ENCODE data around the gene STAG2.

DNA sequence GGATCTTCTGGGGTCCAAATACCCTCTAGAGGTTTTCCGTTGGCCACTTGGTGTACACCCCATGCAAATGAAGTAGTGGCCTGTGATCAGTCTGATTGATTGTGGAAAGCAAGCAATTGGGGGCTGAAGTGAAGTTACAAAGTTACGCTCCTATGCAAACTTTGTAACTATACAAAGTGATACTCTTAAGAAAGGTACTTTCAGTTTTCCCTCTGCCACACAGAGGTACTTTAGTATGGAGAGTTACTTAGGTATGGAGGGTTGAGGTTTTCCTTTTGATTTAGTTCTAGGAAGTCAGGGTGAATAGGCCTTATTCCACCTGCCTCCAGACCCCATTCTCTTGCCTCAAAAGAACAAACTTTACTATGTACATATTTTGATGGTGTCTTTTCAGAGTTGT lies 28.7 kb downstream of the STAG2 start:
- no peak for TF ChIP-seq EZH2 (IDR thresholded peaks at IDR 0.05; ENCODE audit: insufficient read depth, poor library complexity, severe bottlenecking)
- no peak for TF ChIP-seq EZH2phosphoT487 (IDR thresholded peaks at IDR 0.05; ENCODE audit: insufficient read depth, low read depth)

Measured in GM23248 (cell line).